A549 (cell line): ENCODE measurements around the gene LMO7. TPM values are rescaled to one million over a fixed set of nuclear protein-coding genes. Genes with fewer than 3 reads are reported as not detected.
A peak's percentile ranks its signal among the peaks of the same experiment; 100 is the strongest.

Source experiments
- ATAC-seq, 2 experiments: fragments of 200-7000 bp in 1 of 2; fragments of >200 bp in 1 of 2; cut with Nextera tagmentation in 1 of 2; cut with Tn5 transposase in 1 of 2; 3 replicates each; pipeline versions ENCODE4 v1.8.0 to v1.9.1; 2018 to 2020; ENCODE audit warnings: mild to moderate bottlenecking in 1 of 2, moderate library complexity in 1 of 2
- CTCF ChIA-PET: fragments of 300-600 bp; sonication (Branson Sonifier 250); formaldehyde crosslinking; extraction: SDS; loops from one replicate; lab custom pipeline; 2021; ENCODE audit warnings: antibody characterized with exemption, inconsistent platforms; lab: Yijun Ruan, JAX
- POLR2A ChIA-PET: fragments of 350-600 bp; formaldehyde crosslinking; extraction: SDS; loops from one replicate; lab custom pipeline; 2021; ENCODE audit warnings: antibody characterized with exemption, inconsistent platforms; lab: Yijun Ruan, JAX
- DNase-seq, 2 experiments: peaks; one replicate each; pipeline versions ENCODE4 v3.0.0 to v3.0.0-alpha.2; 2011 to 2016; ENCODE audit warnings: low read depth in 1 of 2, low spot score in 1 of 2
- FAIRE-seq: peaks from 2 replicates; lab custom pipeline; 2011; peaks lifted over from hg19 to GRCh38; lab: Jason Lieb, UNC
- H3K27ac ChIP-seq, 2 experiments: fragments of >200 bp; sonication (Bioruptor Twin); formaldehyde crosslinking; 3 replicates each; pipeline ENCODE4 v1.5.1; 2016 to 2017
- H3K4me1 ChIP-seq: fragments of >200 bp; sonication (Bioruptor Twin); formaldehyde crosslinking; 3 replicates; pipeline ENCODE4 v1.6.1; 2016
- H3K4me2 ChIP-seq: fragments of >200 bp; sonication (Bioruptor Twin); formaldehyde crosslinking; 3 replicates; pipeline ENCODE4 v1.6.1; 2016
- H3K4me3 ChIP-seq: fragments of >200 bp; sonication (Bioruptor Twin); formaldehyde crosslinking; 3 replicates; pipeline ENCODE4 v1.5.1; 2016
- H3K9me3 ChIP-seq: fragments of >200 bp; sonication (Bioruptor Twin); formaldehyde crosslinking; 3 replicates; pipeline ENCODE4 v1.6.1; 2016
- BHLHE40 ChIP-seq: IDR thresholded peaks from 2 replicates; pipeline ENCODE4 v1.6.1; 2012; ENCODE audit warnings: low read depth, low read length, inconsistent platforms
- CBX2 ChIP-seq: fragments of 200-600 bp; sonication (generic); IDR thresholded peaks from 2 replicates; pipeline ENCODE4 v1.6.1; 2016; ENCODE audit warnings: low read depth, mild to moderate bottlenecking, borderline replicate concordance
- CEBPB ChIP-seq, 2 experiments: fragments of >200 bp in 1 of 2; sonication (Bioruptor Twin) in 1 of 2; formaldehyde crosslinking in 1 of 2; IDR thresholded peaks; 2 replicates each; pipeline ENCODE4 v1.6.1; 2012 to 2016
- ESRRA ChIP-seq: fragments of 150-350 bp; IDR thresholded peaks from 2 replicates; pipeline ENCODE4 v1.6.1; 2014; ENCODE audit warnings: mild to moderate bottlenecking, low read length, borderline replicate concordance
- FOSB ChIP-seq: fragments of 250-450 bp; sonication (Bioruptor Pico); IDR thresholded peaks from 2 replicates; pipeline ENCODE4 v1.5.0; 2020; ENCODE audit warnings: mild to moderate bottlenecking, moderate library complexity
- FOXS1 ChIP-seq: fragments of 250-450 bp; sonication (Bioruptor Pico); IDR thresholded peaks from 2 replicates; pipeline ENCODE4 v1.5.0; 2020; ENCODE audit warnings: mild to moderate bottlenecking, moderate library complexity
- HOXB13 ChIP-seq: fragments of 250-450 bp; sonication (Bioruptor Pico); IDR thresholded peaks from 2 replicates; pipeline ENCODE4 v1.5.0; 2020; ENCODE audit warnings: low read depth, mild to moderate bottlenecking, moderate library complexity
- JUNB ChIP-seq: fragments of >200 bp; sonication (Bioruptor Twin); formaldehyde crosslinking; IDR thresholded peaks from 2 replicates; pipeline ENCODE4 v1.6.1; 2016
- KDM1A ChIP-seq: fragments of 200-600 bp; sonication (generic); IDR thresholded peaks from 2 replicates; pipeline ENCODE4 v1.6.1; 2016; ENCODE audit warnings: low read depth, mild to moderate bottlenecking
- MAFK ChIP-seq: fragments of 450-650 bp; IDR thresholded peaks from 2 replicates; pipeline ENCODE4 v1.6.1; 2014; ENCODE audit not compliant: partially characterized antibody
- MAZ ChIP-seq: fragments of 150-350 bp; IDR thresholded peaks from 2 replicates; pipeline ENCODE4 v1.6.1; 2014; ENCODE audit warnings: antibody characterized with exemption, low read depth, low read length, borderline replicate concordance
- MYC ChIP-seq: IDR thresholded peaks from 2 replicates; pipeline ENCODE4 v1.6.1; 2012; ENCODE audit warnings: mild to moderate bottlenecking, inconsistent platforms, low read length, improper control_type of control experiment, borderline replicate concordance
- RCOR1 ChIP-seq: fragments of 150-350 bp; IDR thresholded peaks from 2 replicates; pipeline ENCODE4 v1.6.1; 2014; ENCODE audit warnings: antibody characterized with exemption, low read length, low read depth
- RNF2 ChIP-seq: fragments of 200-600 bp; sonication (generic); IDR thresholded peaks from 2 replicates; pipeline ENCODE4 v1.6.1; 2016; ENCODE audit warnings: low read depth, mild to moderate bottlenecking, antibody characterized with exemption, moderate library complexity, borderline replicate concordance
- SMC3 ChIP-seq: fragments of >200 bp; sonication (Bioruptor Twin); formaldehyde crosslinking; IDR thresholded peaks from 3 replicates; pipeline ENCODE4 v1.6.1; 2018; ENCODE audit warnings: inconsistent platforms
- ZC3H11A ChIP-seq: fragments of 450-650 bp; IDR thresholded peaks from 2 replicates; pipeline ENCODE4 v1.6.1; 2014; ENCODE audit warnings: antibody characterized with exemption, mild to moderate bottlenecking
- ZFP36 ChIP-seq: fragments of 450-650 bp; IDR thresholded peaks from 2 replicates; pipeline ENCODE4 v1.6.1; 2014; ENCODE audit warnings: borderline replicate concordance; ENCODE audit not compliant: partially characterized antibody
- WGBS: methylation state at CpG from one replicate; pipeline ENCODE4 v1.1.6; 2017; ENCODE audit errors: missing lambda C conversion rate; 5-methylcytosine and 5-hydroxymethylcytosine counted together
- polyA plus RNA-seq, 4 experiments: library from polyadenylated mRNA; depleted of rRNA in 3 of 4; stranded (reverse); fragments of >200 nt; fragmentation: RNase III in 1 of 4; extraction: RNeasy Plus Mini Kit Qiagen cat#74134 plus additional on column Dnase treatment in 1 of 4; gene quantifications; 2 replicates in 3 of 4; 3 replicates in 1 of 4; pipeline ENCODE4 v1.2.3, GENCODE V29; 2011 to 2017
- TF ChIP-seq, protein P1 (sequence below): IDR thresholded peaks from 2 replicates; pipeline ENCODE4 v1.6.1; 2012; ENCODE audit warnings: low read depth, borderline replicate concordance
- TF ChIP-seq, protein P2 (sequence below): fragments of 250-450 bp; sonication (Bioruptor Pico); IDR thresholded peaks from 2 replicates; pipeline ENCODE4 v1.5.0; 2020; ENCODE audit warnings: low read depth, mild to moderate bottlenecking, moderate library complexity

Gene LMO7
- polyA plus RNA-seq, 2 of the 4 experiments (the other 2 are of a cell fraction): 23.4 to 33.2 TPM

DNA sequence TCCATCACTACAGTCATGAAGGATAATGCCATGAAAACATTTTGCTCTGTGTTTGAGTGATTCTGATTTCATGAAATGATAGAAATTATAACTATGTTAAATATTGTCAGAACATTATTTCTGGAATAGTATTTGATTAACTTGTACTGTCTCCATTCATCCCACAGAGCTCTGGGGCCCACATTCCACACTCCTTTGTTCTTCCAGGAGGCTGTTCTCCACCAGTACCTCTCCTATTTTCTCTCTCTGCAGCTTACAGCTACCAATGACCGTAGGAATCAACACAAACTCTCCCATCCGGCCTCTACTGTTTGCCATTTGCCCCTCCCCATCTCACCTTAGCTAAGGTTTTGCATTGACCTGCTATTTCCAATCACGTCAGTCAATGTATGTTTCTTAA, 240.9 kb downstream of the LMO7 start:
- H3K4me2 ChIP-seq: peak overlapping the region; percentile 60; the same call in 1 of the 3 replicates
- ChIA-PET POLR2A (no interaction called here), CTCF (interaction anchor here (0.9 to 6.4 kb wide), 20 partner anchors 9 to 1025 kb away, joined by 3 to 70 read pairs (median 3); no protein-coding TSS in a partner anchor)
- WGBS: 90% methylated on average over 3 of the region's 3 CpGs
- TF ChIP-seq BHLHE40: no peak
- H3K4me1 ChIP-seq: 0 out of 3 replicates have a peak, but pooled peaks cover 4% of the 10 kb centered on the region
- no peak overlapping the region for H3K27ac ChIP-seq
- DNase-seq (no peak), ATAC-seq (no peak), FAIRE-seq (no peak)
- no peaks in the 10 kb centered on the region for H3K9me3 ChIP-seq
- no peak overlapping the region for H3K4me3 ChIP-seq

DNA sequence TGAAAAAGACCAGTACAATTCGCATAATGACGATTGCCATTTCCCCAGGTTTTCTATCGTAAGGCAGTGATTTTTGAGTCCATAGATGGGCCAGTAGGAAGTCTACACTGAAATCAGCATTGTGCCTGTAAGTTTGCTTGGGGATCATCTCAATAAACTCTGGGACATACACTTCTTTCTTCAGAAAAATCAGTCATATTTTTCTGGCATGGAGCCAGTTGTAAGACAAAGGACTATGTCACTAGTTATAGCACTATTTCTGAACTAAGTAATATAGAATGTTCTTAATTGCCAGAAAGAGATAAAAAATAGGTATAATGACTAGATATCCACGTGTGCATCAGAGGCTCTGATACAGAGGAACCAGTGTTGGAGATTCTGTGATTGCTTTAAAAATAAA, 243.5 kb downstream of the LMO7 start:
- FAIRE-seq: no peak
- ATAC-seq: no peak
- Histone ChIP-seq H3K4me3 (no peak overlapping the region), H3K4me2 (no peak overlapping the region), H3K9me3 (no peaks in the 10 kb centered on the region)
- DNase-seq: no peak
- TF ChIP-seq ZC3H11A (no peak), MAZ (no peak), KDM1A (no peak), FOXS1 (no peak), CBX2 (no peak), SMC3 (no peak), JUNB (no peak)
- TF ChIP-seq, all 56 proteins: peak for 0
- ChIA-PET CTCF (no interaction called here), POLR2A (no interaction called here)
- WGBS: 79% methylated on average over 4 of the region's 4 CpGs
- 0 out of 3 replicates have a peak, but pooled peaks cover 4% of the 10 kb centered on the region for H3K4me1 ChIP-seq
- no peak overlapping the region for H3K27ac ChIP-seq

DNA sequence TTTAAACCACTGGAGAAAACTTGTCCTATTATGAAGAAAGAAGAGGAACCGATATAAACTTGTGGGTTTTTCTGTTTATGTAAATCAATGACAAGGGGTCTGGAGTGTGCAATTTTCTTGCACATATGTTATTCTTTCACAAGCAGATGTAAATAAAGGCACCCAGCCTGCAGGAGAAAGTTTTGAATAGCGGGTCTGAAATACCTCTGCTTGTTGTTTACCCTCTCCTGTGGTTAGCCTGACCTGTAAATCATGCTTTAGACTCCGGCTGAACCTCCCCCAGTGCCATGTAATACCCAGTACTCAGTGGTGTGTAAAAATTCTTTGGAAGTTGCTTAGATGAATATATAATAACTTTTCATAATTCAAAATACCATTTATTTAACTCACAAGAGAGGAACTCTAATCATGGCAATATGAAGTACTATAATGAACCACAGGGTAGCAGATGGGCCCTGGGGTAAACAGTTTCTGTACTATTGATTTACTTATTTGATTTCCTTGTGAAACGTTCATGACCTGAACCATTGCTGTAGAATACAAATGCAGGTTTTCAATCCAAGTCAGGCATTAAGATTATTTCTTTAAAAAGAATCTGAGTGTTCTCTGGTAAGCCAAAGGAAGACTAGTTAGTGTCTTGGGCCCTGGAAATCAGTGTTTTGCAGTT, 245.1 kb downstream of the LMO7 start:
- no peak for ATAC-seq

DNA sequence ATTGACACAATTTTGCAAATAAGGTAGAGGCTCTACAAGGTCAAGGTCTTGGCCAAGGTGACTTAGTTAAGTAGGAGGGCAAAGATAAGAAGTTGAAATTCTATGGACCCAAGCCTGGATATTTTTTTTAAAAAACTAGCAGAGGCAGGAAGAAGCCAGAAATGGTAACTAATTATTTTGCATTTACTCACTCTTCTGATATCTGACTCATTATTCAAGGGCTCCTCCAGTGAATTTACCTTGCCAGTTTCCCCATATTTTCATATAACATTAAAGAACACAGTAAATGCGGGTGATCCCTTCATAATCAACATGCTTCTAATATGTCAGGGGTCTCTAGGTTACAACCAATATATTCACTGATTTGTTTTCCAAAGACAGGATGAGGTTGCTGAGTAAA, 246.1 kb downstream of the LMO7 start:
- Histone ChIP-seq H3K4me1 (no peaks in the 10 kb centered on the region), H3K9me3 (no peaks in the 10 kb centered on the region), H3K4me2 (no peak overlapping the region), H3K27ac (no peak overlapping the region), H3K4me3 (no peak overlapping the region)
- POLR2A ChIA-PET: no interaction called here
- no peak for FAIRE-seq
- no peak for ATAC-seq
- WGBS: 86% methylated on average over 1 of the region's 1 CpG
- CTCF ChIA-PET: no interaction called here
- no peak for DNase-seq
- TF ChIP-seq RCOR1 (no peak), FOSB (CRISPR knock-in tag) (no peak)

More for the DNA sequence above, 245.1 kb downstream of the LMO7 start:
- H3K9me3 ChIP-seq: no peaks in the 10 kb centered on the region
- POLR2A ChIA-PET: no interaction called here
- no peak for FAIRE-seq
- no peak overlapping the region for H3K4me3 ChIP-seq
- WGBS: 66% methylated on average over 4 of the region's 4 CpGs
- H3K4me2 ChIP-seq: no peak overlapping the region
- DNase-seq: no peak
- TF ChIP-seq, protein P1, sequence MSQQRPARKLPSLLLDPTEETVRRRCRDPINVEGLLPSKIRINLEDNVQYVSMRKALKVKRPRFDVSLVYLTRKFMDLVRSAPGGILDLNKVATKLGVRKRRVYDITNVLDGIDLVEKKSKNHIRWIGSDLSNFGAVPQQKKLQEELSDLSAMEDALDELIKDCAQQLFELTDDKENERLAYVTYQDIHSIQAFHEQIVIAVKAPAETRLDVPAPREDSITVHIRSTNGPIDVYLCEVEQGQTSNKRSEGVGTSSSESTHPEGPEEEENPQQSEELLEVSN: no peak
- TF ChIP-seq MAFK (no peak), ESRRA (no peak), CBX2 (no peak), HOXB13 (no peak), RNF2 (no peak), CEBPB (IDR thresholded peaks at IDR 0.05) (no peak), ZFP36 (no peak), ZC3H11A (no peak), MYC (no peak)
- TF ChIP-seq, protein P2, sequence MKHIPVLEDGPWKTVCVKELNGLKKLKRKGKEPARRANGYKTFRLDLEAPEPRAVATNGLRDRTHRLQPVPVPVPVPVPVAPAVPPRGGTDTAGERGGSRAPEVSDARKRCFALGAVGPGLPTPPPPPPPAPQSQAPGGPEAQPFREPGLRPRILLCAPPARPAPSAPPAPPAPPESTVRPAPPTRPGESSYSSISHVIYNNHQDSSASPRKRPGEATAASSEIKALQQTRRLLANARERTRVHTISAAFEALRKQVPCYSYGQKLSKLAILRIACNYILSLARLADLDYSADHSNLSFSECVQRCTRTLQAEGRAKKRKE (CRISPR knock-in tag): no peak
- 0 out of 3 replicates have a peak, but pooled peaks cover 4% of the 10 kb centered on the region for H3K4me1 ChIP-seq
- CTCF ChIA-PET: no interaction called here
- H3K27ac ChIP-seq: no peak overlapping the region
